Bronchial epithelial cell (primary cell): Measurements from ENCODE around the gene TMEM116. TPM values are rescaled to one million over a fixed set of nuclear protein-coding genes. Genes with fewer than 3 reads are reported as not detected.

Experiments used
- DNase-seq: peaks from one replicate; pipeline ENCODE4 v3.0.0-alpha.2; 2010; ENCODE audit warnings: low read depth
- FAIRE-seq: peaks from 2 replicates; lab custom pipeline; 2011; peaks lifted over from hg19 to GRCh38; lab: Jason Lieb, UNC
- H3K27me3 ChIP-seq: 2 replicates; pipeline ENCODE4 v1.5.1; 2011; ENCODE audit warnings: low read length; ENCODE audit not compliant: control insufficient read depth, insufficient read depth
- H3K36me3 ChIP-seq: 2 replicates; pipeline ENCODE4 v1.5.1; 2011; ENCODE audit warnings: low read length; ENCODE audit not compliant: control insufficient read depth, insufficient read depth
- H3K4me3 ChIP-seq: 2 replicates; pipeline ENCODE4 v1.5.1; 2011; ENCODE audit warnings: mild to moderate bottlenecking, low read depth, low read length, control low read depth
- total RNA-seq: library from RNA; depleted of rRNA; stranded (reverse); fragments of >200 nt; gene quantifications from 2 replicates; pipeline ENCODE4 v1.2.1, GENCODE V29; 2014
- TF ChIP-seq, protein P1 (sequence below): IDR thresholded peaks from 2 replicates; pipeline ENCODE4 v1.5.1; 2011; ENCODE audit warnings: mild to moderate bottlenecking, moderate library complexity, low read length, control low read depth, inconsistent platforms; ENCODE audit not compliant: insufficient read depth, severe bottlenecking

Gene TMEM116
- total RNA-seq, 1 donor from 2014 or later, result 10.0 TPM

DNA sequence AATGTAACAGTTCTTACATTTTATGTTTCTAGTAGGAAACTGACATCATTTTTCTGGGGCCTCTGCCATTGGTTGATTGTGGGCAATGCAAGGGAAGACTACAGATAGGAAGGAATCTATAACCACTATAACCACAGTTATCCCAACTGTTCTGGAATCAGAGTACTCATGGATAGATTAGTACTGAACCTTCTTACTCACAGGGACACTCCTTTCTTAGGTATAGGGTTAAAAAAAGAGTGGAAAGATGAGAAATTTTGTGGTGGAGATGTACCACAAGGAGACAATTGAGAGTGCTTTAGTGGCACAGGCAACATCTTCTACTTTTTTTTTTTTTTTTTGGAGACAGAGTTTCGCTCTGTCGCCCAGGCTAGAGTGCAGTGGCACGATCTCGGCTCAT is 21.0 kb downstream of the TMEM116 start:
- Histone ChIP-seq H3K36me3 (no peaks in the 10 kb centered on the region), H3K4me3 (no peak overlapping the region), H3K27me3 (no peaks in the 10 kb centered on the region)
- TF ChIP-seq, protein P1, sequence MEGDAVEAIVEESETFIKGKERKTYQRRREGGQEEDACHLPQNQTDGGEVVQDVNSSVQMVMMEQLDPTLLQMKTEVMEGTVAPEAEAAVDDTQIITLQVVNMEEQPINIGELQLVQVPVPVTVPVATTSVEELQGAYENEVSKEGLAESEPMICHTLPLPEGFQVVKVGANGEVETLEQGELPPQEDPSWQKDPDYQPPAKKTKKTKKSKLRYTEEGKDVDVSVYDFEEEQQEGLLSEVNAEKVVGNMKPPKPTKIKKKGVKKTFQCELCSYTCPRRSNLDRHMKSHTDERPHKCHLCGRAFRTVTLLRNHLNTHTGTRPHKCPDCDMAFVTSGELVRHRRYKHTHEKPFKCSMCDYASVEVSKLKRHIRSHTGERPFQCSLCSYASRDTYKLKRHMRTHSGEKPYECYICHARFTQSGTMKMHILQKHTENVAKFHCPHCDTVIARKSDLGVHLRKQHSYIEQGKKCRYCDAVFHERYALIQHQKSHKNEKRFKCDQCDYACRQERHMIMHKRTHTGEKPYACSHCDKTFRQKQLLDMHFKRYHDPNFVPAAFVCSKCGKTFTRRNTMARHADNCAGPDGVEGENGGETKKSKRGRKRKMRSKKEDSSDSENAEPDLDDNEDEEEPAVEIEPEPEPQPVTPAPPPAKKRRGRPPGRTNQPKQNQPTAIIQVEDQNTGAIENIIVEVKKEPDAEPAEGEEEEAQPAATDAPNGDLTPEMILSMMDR, result no peak
- DNase-seq (no peak), FAIRE-seq (no peak)

DNA sequence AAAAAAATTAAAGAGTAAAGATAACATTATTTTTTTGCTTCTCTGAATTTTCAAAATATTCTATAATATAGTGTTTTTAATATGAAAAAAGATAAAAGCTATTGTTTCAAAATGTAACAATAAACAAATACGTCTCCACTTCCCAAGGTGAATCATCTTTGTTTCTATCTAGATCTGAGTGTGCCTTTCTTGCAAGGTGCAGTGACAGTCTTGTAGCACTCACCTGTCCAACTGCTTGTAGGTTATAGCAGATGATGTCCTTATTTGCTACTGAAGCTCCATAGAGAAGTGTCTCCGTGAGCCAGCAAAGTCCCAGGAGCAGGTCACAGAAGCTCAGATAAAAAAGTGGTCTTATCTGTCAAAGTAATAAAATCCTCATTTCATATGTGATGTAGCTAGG is 21.4 kb downstream of the TMEM116 start:
- Histone ChIP-seq H3K27me3 (no peaks in the 10 kb centered on the region), H3K4me3 (no peak overlapping the region), H3K36me3 (no peaks in the 10 kb centered on the region)
- DNase-seq (no peak), FAIRE-seq (no peak)
- TF ChIP-seq, protein P1, result no peak

DNA sequence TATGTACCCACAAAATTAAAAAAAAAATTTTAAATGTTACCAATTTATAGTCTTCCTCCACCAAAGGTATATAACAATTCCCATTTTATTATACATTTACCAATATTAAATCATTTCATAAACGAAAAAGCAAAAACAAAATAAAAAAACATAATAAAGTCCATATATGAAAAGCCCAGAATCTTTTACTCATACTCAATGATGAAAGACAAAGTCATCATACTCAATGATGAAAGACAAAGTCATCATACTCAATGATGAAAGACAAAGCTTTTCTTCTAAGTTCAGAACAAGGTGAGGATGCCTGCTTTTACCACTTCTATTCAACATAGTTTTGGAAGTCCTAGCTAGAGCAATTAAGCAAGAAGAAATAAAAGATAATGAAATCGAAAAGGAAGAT is 28.1 kb downstream of the TMEM116 start:
- FAIRE-seq (no peak), DNase-seq (no peak)
- TF ChIP-seq, protein P1, result no peak
- no peak overlapping the region for H3K4me3 ChIP-seq
- H3K27me3 ChIP-seq, result no peaks in the 10 kb centered on the region
- no peaks in the 10 kb centered on the region for H3K36me3 ChIP-seq

DNA sequence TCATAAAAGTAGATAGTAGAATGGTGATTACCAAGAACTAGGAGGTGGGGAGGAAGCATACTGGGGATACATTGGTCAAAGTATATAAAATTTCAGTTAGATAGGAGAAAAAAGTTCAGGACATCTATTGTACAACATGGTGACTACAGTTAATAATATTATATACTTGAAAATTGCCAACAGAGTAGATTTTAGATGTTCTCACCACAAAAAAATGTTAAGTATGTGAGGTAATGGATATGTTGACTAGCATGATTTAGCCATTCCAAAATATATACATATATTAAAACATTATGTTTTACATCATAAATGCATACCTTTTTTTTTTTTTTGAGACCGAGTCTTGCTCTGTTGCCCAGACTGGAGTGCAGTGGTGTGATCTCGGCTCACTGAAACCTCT is 31.0 kb downstream of the TMEM116 start:
- no peaks in the 10 kb centered on the region for H3K36me3 ChIP-seq
- H3K4me3 ChIP-seq, result no peak overlapping the region
- TF ChIP-seq, protein P1, result no peak
- H3K27me3 ChIP-seq, result no peaks in the 10 kb centered on the region
- DNase-seq (peak; percentile 30), FAIRE-seq (no peak)

DNA sequence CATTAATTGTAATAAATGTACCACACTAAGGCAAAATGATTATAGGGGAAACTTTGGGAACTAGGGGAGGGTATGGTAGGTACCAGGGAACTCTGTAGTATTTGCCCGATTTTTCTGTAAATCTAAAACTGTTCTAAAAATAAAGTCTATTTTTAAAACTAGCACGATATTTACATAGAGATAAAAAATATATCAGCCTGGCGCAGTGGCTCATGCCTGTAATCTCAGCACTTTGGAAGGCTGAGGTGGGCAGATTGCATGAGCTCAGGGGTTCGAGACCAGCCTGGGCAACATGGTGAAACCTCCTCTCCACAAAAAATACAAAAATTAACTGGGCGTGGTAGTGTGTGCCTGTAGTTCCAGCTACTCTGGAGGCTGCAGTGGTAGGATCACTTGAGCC is 32.4 kb downstream of the TMEM116 start:
- Histone ChIP-seq H3K4me3 (no peak overlapping the region), H3K36me3 (no peaks in the 10 kb centered on the region), H3K27me3 (no peaks in the 10 kb centered on the region)
- no peak for DNase-seq
- TF ChIP-seq, protein P1, result no peak
- FAIRE-seq, result no peak

DNA sequence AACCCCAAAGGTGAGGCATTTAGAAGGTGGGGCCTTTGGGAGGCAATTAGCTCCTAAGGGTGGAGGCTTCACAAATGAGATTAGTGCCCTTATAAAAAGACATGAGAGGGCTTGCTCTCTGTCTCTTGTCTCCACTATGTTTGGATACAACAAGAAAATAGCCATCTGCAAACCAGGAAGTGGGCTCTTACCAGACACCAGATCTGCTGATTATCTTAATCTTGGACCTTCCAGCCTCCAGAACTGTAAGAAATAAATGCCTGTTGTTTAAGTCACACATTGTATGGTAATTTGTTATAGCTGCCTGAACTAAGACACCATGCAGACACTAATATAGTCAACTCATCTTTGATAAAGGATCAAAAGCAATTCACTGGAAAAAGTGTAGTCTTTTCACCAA is 34.4 kb downstream of the TMEM116 start:
- TF ChIP-seq, protein P1, result no peak
- H3K27me3 ChIP-seq, result no peaks in the 10 kb centered on the region
- FAIRE-seq, result no peak
- H3K4me3 ChIP-seq, result no peak overlapping the region
- no peak for DNase-seq
- H3K36me3 ChIP-seq, result no peaks in the 10 kb centered on the region
